HG03025 (cell line): Measurements from ENCODE around the gene KPNA6.

ENCODE experiments used
- ATAC-seq: cut with Tn5 transposase; IDR thresholded peaks from one replicate; pipeline ENCODE4 v1.9.1; 2021; ENCODE audit warnings: mild to moderate bottlenecking, moderate library complexity; ENCODE audit not compliant: unreplicated experiment, low FRiP score

Gene KPNA6

DNA sequence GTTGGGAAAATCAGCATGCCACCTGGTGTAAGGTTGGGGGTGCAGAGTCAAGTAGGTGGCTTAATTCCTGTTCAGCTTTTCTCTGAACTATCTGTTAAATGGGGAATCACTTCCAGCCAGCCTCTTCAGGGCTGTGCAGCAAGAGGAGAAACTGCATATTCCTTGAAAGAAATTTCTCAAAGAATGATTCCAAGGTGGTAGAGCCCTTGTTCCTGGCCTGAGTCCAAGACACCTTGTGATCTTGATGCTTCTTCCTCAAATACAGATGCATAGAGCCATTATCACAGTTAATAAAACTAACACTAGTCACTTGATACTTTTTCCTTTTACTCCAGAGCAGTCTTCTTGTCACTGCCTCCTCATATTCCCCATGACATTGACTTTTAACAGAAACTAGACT lies 76.8 kb downstream of the KPNA6 start:
- no peak for ATAC-seq

DNA sequence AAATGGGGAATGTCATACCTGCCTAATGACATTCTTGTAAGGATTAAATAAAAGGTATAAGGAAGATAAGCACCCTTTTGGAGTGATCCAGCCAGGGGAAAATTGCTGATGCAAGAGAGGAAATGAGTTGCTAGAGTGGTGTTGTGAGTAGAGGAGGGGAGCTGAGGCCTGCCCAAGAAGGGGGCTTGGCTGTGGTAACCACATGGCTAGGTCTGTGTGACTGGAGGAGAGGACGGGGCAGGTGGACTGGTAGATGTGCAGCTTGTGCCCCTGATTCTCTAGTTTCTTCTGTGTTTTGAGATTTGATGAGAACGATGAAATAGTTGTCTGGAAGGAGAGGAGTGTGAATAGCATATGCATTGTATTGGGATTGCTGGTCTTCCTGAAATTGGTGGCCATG lies 78.2 kb downstream of the KPNA6 start:
- ATAC-seq = no peak

DNA sequence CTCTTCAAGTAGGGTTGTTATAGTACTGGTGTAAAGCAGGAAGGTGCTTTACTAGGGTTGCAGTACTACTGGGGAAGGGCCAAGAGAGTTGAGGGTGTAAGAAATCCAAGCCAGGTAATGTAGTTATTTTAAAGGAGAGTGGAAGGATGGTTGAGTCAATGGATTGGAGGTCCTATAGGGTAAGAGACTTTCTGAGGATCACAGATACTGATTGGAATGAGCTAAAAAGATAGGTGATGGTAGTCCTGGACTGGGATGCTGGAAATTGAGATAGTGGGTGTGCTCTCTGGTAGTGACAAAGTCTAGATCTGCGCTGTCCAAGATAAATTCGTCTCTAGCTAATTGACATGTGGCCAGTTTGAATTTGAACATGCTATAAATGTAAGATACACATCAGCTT lies 78.6 kb downstream of the KPNA6 start:
- ATAC-seq = no peak

DNA sequence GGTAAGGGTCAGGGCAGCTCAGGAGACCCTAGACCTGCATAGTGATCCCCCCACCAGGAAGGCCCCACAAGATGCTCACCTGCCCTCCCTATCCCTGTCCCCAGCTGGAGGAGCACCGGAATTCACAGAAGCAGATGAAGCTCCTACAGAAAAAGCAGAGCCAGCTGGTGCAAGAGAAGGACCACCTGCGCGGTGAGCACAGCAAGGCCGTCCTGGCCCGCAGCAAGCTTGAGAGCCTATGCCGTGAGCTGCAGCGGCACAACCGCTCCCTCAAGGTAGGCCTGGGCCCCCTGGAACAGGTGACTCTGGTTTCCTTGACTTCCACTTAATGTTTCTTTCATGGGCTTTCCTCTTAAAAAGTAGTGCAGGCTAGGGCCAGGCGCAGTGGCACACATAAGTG lies 80.0 kb downstream of the KPNA6 start:
- no peak for ATAC-seq

DNA sequence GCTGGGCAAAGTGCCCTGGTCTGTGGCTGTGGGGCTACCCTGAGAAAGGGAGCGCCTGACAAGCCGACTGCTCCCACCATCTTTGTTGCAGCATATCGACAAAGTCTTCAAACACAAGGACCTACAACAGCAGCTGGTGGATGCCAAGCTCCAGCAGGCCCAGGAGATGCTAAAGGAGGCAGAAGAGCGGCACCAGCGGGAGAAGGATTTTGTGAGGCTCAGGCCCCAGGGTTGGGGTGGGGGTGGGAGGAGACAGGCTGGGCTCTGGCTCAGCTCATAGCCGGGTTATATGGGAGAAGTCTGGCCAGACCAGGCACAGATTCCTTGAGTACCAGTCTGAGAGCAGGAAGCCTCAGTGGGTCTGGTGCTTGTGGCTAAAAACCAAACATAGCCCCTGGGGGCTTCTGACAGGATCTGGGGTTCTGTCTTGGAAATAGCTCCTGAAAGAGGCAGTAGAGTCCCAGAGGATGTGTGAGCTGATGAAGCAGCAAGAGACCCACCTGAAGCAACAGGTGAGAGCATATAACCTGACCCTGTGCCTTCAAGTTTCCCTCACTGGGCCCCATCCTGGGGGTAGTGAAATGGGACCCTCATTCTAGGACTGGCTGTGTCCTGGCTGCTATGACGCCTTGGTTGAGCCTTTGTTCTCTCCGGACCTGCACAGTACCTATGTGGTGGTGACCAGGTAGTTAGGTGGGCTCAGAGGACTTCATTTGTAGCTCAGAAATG lies 84.5 kb downstream of the KPNA6 start:
- no peak for ATAC-seq

DNA sequence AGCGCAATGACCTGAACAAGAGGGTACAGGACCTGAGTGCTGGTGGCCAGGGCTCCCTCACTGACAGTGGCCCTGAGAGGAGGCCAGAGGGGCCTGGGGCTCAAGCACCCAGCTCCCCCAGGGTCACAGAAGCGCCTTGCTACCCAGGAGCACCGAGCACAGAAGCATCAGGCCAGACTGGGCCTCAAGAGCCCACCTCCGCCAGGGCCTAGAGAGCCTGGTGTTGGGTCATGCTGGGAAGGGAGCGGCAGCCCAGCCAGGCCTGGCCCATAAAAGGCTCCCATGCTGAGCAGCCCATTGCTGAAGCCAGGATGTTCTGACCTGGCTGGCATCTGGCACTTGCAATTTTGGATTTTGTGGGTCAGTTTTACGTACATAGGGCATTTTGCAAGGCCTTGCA lies 87.1 kb downstream of the KPNA6 start:
- ATAC-seq = no peak

DNA sequence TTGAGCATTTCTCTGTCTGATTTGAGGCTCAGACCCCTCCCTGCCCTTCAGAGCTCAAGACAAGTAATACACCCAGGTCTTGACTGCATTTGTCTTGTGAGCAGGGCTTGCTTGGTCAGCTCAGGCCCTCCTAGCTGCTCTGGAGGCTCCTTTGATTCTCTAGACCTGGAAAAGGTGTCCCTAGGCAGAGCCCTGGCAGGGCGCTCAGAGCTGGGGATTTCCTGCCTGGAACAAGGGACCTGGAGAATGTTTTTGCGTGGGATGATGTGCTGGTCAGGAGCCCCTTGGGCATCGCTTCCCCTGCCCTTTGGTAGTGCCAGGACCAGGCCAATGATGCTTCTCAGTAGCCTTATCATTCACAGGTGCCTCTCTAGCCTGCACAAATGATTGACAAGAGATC lies 87.7 kb downstream of the KPNA6 start:
- ATAC-seq = no peak

DNA sequence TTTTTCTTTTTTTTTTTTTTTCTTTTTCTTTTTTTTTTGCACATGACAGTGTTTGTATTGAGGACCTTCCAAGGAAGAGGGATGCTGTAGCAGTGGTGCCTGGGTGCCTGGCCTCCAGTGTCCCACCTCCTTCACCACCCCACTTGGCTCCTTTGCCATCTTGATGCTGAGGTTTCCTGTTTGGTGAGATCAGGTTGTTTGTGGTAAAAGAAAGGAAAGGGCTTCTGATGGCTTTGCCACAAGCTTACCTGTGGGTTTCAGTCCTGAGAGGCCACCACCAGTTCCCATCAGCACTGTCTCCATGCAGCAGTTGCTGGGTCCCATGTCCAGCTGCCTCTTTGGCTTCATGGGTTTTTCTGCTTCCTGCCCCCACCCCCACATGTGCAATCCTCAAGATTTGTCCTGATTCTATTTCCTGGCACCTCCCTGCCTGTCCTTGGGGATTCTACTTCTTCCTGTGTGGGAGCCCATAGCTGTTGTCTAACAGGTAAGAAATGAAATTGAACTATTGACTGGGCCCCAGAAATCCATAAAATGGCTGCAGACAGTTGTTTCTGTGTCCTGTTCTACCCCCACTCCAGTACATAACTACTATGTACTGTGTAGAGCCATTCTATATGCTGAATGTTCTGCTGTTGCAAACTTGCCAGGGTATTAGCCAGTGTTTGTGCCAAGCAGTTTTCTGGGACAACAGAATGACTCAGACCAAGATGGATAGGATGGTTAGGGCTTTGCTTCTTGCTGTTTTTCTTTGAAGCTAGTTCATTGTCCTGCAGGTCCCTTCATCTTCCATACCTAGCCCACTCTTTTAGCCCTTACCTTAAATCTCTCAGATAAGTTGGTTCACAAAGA lies 88.3 kb downstream of the KPNA6 start:
- ATAC-seq = no peak

DNA sequence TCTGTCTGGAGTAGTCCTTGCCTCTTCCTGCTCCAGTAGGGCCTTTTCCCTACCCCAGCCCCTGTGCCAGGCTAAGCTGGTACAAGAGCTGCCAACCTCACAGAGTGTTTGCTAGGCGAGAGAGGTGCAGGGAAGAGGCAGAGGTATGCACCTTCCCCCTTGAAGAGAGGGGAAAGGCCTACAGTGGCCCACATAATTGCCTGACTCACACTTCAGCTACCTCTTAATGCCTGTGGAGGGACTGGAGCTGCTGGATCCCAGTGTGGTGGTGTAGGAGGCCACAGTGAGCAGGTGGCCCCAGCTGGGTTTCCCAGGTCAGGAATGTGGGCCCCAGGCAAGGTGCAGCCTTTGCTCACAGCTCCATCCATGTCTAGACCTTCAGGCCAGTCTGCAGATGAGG lies 89.2 kb downstream of the KPNA6 start:
- ATAC-seq = no peak

DNA sequence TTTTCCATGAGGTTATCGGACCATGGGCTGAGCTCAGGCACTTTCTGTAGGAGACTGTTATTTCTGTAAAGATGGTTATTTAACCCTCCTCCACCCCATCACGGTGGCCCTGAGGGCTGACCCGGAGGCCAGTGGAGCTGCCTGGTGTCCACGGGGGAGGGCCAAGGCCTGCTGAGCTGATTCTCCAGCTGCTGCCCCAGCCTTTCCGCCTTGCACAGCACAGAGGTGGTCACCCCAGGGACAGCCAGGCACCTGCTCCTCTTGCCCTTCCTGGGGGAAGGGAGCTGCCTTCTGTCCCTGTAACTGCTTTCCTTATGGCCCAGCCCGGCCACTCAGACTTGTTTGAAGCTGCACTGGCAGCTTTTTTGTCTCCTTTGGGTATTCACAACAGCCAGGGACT lies 90.0 kb downstream of the KPNA6 start:
- ATAC-seq = no peak

DNA sequence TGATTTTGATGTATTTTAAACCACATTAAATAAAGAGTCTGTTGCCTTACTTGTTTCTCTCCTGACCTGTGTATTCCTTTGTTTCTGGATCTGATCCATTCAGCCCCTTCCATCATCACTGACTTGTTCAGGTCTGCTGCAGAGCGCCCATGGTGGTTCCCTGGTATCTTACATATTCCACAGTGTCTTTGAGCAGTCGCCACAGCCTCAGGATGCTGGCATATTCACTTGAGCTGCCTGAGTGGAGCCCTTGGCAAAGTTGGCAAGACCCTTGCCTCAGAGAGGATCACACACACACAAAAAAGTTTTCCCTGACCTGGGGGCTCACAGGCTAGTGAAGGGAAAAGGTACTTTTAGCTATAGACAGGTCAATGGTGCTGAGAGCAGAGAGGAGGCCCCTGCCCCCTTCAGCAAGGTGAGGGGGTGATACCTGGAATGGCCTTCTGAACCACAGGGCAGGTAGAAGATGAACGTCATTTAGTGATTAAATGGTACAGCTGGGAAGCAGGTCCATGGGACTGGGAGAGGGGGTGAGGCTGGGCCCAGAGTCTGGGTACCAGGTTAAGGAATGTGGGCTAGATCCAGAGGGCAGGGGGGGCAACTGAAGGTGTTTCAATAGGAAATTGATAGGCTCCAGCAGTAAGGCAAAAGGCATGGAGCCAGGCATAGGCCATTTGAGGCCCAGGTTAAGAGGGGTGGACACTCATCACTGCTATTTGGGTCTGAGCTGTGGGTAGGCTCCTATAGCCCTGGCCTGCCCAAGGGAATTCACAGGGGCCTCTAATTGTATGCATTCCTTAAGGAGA lies 90.6 kb downstream of the KPNA6 start:
- ATAC-seq = no peak

DNA sequence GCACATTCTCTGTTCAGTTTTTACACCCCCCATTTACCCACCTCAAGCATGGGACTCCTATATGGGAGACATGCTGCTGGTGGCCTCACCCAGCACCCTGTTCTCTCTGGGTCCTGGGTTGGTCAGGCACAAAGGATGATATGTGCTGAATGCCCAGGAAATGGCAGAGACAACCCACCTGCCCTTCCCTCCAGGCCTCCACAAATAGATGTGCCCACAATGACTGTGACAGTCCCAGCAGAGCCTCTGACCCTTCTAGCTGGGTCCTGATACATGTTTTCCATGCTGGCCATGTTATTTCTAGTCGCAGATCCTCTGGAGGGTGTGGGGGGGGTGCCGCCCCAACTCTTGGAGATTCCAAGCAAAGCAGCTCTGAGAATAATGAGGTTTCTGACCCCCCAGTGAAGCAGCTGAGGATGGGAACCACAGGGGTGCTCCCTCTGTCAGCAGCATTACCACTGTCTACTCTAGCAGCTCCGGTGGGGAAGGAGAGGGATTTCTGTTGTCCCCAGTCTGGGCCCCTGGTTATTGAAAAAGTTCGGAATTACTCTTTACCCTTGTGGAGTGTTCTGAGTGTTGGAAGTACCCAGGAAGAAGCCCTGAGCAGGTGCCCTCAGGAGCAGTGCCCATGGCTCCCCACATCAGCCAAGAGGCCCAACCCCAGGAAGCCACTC lies 91.3 kb downstream of the KPNA6 start:
- no peak for ATAC-seq

DNA sequence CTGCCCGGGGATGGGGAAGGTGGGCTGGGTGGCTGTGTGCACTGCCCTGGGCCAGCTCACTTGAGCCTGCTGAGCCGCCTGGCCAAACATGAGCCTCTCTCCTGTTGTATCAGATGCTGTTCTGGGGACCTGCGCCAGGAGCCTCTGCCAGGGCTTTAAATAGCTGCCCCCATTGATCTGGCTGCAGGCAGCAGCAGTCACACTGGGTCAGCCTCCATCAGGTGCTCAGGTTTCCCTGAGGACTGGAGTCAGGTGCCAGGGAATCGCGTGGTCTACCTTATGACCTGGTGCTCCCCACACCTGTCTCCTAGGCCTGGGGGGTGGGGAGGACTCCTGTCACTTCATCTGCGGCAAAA lies 91.8 kb downstream of the KPNA6 start:
- no peak for ATAC-seq

DNA sequence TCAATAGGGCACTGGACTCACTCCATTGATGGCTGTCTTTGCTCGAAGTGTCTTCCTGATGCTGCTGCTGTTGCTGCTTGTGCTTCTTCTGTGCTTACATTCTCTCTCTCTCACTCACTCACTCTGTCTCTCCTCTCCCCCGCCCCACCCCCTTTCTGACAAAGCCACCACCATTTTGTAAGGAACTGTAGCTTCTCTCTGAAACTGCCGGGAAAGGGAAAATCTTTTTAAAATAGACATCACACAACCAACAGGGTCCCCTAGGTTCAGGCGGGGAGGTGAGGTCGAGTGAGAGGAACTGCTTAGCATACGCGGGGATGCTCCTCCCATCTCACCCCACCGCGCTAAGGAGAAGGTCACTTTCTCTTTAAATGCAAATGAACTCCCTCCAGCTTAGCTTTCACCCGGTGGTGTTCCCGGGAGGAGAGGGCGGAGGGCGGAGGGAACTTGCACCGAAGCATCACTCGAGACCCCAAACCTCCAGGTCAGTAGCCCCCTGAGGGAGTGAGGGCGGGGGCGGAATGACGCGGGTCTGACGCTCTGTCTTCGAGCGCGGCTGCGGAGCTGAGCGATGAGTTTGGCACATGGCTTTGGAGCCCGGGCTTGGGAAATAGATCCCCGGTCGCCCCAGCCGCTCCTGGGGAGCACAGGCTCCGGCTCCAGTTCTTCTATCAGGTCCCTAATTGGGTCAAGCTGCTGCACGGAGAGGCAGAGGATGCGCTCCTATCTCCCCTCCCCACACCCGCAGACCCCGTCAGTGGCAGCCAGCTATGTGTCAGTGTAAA lies 92.6 kb downstream of the KPNA6 start, which contains the start of gene CCDC28B:
Gene CCDC28B, plus strand, starts transcription at position 370 of the 785 bp plus-strand sequence. CDS start 1,341 bp downstream, outside the sequence.
- ATAC-seq = no peak

DNA sequence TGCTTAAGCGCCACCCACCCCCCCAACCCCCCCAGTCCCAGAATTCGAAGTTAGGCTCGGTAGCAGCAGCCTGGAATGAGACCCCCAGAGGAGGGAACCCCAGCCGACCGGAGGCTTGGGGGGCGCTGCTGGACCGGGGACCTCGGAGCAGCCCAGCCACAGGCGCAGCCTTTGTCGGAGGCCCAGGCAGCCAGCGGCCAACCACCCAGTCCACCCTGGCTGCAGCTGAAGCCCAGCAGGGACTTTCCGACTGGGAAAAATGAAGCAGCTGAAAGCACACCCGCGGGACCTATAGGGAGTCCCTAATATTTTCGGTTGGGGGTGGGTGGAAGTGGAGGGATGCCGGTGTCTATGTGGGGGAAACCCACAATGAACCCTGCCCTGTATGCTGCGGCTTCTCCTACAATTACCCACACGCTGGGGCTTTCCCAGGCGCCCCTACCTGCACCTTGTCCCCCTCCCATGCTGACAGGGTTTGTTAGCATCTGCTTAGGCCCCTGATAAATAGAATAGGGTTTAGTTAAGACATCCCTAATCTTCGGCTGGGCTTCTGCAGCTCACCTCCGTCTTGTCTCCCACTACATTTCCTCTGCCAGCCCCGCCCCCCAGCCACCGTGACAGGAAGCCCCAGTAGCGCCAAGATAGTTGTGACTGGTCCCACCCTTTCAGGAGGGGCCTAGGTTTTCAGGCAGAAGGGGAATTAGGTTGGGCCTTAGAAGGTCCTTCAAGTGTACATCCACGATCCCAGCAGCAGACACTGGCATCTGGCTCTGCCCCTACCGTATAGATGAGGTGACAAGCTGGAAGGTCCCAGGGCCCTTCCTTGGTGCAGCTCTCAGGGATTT lies 93.4 kb downstream of the KPNA6 start:
- ATAC-seq = no peak

DNA sequence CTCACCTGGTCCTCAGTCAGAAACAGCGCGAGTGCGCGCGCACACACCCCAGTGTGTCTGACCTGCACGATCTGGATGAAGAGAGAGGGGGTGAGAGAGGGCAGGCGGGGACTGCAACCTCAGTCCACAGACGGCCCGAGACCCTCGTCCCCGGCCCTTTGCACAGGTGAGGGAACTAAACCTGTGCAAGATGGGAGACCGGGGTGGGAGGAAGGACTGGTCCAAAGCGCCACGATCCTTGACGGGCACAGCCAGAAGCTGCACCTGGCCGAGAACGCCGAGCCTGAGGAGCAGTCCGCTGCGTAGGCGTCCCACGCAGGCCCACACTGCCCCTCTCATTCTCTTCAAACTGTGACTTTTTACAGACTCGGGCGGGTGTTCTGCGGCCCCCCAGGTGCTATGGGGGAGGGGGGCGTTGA lies 97.1 kb downstream of the KPNA6 start:
- ATAC-seq = no peak

DNA sequence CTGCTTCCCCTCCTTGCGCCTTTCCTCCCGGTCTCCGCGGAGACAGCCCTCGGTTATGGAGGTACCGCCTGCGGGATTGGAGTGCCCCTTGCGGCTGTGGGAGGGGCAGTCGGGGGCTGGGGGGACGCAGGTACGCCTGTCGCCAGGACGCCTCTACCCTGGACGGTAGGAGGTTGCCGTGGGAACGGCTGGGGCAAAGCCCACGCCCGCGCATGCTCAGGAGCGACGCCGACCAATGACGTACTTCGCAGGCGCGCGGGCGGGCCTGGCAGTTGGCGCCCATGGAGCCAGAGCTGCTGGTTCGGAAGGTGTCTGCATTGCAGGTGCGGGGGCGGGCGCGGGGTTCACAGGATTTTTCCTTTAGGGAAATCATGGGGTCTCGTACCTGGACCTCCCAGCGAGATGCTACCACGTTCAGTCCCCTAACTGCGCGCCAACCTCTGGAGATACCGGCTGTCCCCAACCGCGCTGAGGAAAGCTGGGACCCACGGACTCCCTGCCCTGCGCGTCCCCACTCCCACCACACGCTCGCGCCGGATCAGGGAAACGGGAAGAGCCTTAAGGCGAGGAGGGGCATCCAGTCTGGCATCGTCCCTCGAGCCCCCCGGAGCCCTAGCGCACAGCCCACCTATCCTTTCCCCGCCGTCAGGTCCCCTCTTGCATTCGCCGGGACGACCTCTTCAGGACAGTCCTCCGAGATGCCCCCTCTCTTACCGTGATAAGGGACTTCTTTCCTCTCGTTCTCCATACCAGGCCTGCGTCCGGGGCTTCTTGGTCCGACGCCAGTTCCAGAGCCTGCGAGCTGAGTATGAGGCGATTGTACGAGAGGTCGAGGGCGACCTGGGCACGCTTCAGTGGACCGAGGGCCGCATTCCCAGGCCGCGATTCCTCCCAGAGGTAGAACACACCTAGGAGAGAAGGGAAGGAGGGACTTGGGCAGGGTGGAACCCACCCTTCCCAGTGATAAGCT lies 97.8 kb downstream of the KPNA6 start, which contains the start of gene IQCC:
Gene IQCC, plus strand, starts transcription at position 271 of the 970 bp plus-strand sequence. Its CDS starts 11 bp downstream, at position 282.
- ATAC-seq = no peak

DNA sequence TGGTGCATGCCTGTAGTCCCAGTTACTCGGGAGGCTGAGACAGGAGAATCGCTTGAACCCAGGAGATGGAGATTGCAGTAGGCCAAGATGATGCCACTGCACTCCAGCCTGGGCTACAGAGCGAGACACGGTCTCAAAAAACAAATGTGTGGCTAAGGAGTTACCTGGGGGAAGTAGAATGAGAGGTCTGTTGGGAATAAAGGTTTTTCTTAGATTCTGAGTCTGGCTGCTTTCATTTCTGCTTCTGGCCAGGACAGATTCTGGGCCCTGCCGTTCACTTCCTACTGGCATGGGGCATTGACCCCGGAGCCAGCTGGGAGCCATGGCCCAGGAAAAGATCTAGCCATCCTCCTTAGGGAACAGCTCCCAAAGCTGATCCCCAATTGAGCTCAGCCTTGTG lies 100.6 kb downstream of the KPNA6 start:
- no peak for ATAC-seq
